A549 (cell line): ENCODE measurements around the gene TTLL13. TPM values are rescaled to one million over a fixed set of nuclear protein-coding genes. Genes with fewer than 3 reads are reported as not detected.

Experiments
- ATAC-seq, 2 experiments: fragments of 200-7000 bp in 1 of 2; fragments of >200 bp in 1 of 2; cut with Nextera tagmentation in 1 of 2; cut with Tn5 transposase in 1 of 2; 3 replicates each; pipeline versions ENCODE4 v1.8.0 to v1.9.1; 2018 to 2020; ENCODE audit warnings: mild to moderate bottlenecking in 1 of 2, moderate library complexity in 1 of 2
- CTCF ChIA-PET: fragments of 300-600 bp; sonication (Branson Sonifier 250); formaldehyde crosslinking; extraction: SDS; loops from one replicate; lab custom pipeline; 2021; ENCODE audit warnings: antibody characterized with exemption, inconsistent platforms; lab: Yijun Ruan, JAX
- POLR2A ChIA-PET: fragments of 350-600 bp; formaldehyde crosslinking; extraction: SDS; loops from one replicate; lab custom pipeline; 2021; ENCODE audit warnings: antibody characterized with exemption, inconsistent platforms; lab: Yijun Ruan, JAX
- DNase-seq, 2 experiments: peaks; one replicate each; pipeline versions ENCODE4 v3.0.0 to v3.0.0-alpha.2; 2011 to 2016; ENCODE audit warnings: low read depth in 1 of 2, low spot score in 1 of 2
- FAIRE-seq: peaks from 2 replicates; lab custom pipeline; 2011; peaks lifted over from hg19 to GRCh38; lab: Jason Lieb, UNC
- H3K27ac ChIP-seq, 2 experiments: fragments of >200 bp; sonication (Bioruptor Twin); formaldehyde crosslinking; 3 replicates each; pipeline ENCODE4 v1.5.1; 2016 to 2017
- H3K4me1 ChIP-seq: fragments of >200 bp; sonication (Bioruptor Twin); formaldehyde crosslinking; 3 replicates; pipeline ENCODE4 v1.6.1; 2016
- H3K4me2 ChIP-seq: fragments of >200 bp; sonication (Bioruptor Twin); formaldehyde crosslinking; 3 replicates; pipeline ENCODE4 v1.6.1; 2016
- H3K4me3 ChIP-seq: fragments of >200 bp; sonication (Bioruptor Twin); formaldehyde crosslinking; 3 replicates; pipeline ENCODE4 v1.5.1; 2016
- H3K9me3 ChIP-seq: fragments of >200 bp; sonication (Bioruptor Twin); formaldehyde crosslinking; 3 replicates; pipeline ENCODE4 v1.6.1; 2016
- BCL3 ChIP-seq: fragments of >200 bp; sonication (Bioruptor Twin); formaldehyde crosslinking; IDR thresholded peaks from 3 replicates; pipeline ENCODE4 v1.6.1; 2016
- CBX2 ChIP-seq: fragments of 200-600 bp; sonication (generic); IDR thresholded peaks from 2 replicates; pipeline ENCODE4 v1.6.1; 2016; ENCODE audit warnings: low read depth, mild to moderate bottlenecking, borderline replicate concordance
- CHD4 ChIP-seq: fragments of 200-600 bp; sonication (generic); IDR thresholded peaks from 2 replicates; pipeline ENCODE4 v1.6.1; 2016; ENCODE audit warnings: antibody characterized with exemption, mild to moderate bottlenecking, borderline replicate concordance
- EHF ChIP-seq: fragments of 250-450 bp; sonication (Bioruptor Pico); IDR thresholded peaks from 2 replicates; pipeline ENCODE4 v1.5.0; 2020; ENCODE audit warnings: mild to moderate bottlenecking
- ELK1 ChIP-seq: fragments of 150-350 bp; IDR thresholded peaks from 2 replicates; pipeline ENCODE4 v1.6.1; 2014; ENCODE audit warnings: low read depth, mild to moderate bottlenecking, low read length
- EP300 ChIP-seq, 2 experiments: fragments of >200 bp; sonication (Bioruptor Twin); formaldehyde crosslinking; IDR thresholded peaks; 2 replicates in 1 of 2; 3 replicates in 1 of 2; pipeline ENCODE4 v1.6.1; 2016 to 2017
- ESRRA ChIP-seq: fragments of 150-350 bp; IDR thresholded peaks from 2 replicates; pipeline ENCODE4 v1.6.1; 2014; ENCODE audit warnings: mild to moderate bottlenecking, low read length, borderline replicate concordance
- FOSB ChIP-seq: fragments of 250-450 bp; sonication (Bioruptor Pico); IDR thresholded peaks from 2 replicates; pipeline ENCODE4 v1.5.0; 2020; ENCODE audit warnings: mild to moderate bottlenecking, moderate library complexity
- HOXA7 ChIP-seq: fragments of 250-450 bp; sonication (Bioruptor Pico); IDR thresholded peaks from 2 replicates; pipeline ENCODE4 v1.5.0; 2020; ENCODE audit warnings: mild to moderate bottlenecking, moderate library complexity
- HOXB13 ChIP-seq: fragments of 250-450 bp; sonication (Bioruptor Pico); IDR thresholded peaks from 2 replicates; pipeline ENCODE4 v1.5.0; 2020; ENCODE audit warnings: low read depth, mild to moderate bottlenecking, moderate library complexity
- JUN ChIP-seq, 2 experiments: fragments of >200 bp; sonication (Bioruptor Twin); formaldehyde crosslinking; IDR thresholded peaks; 2 replicates in 1 of 2; 3 replicates in 1 of 2; pipeline ENCODE4 v1.6.1; 2016 to 2017
- JUNB ChIP-seq: fragments of >200 bp; sonication (Bioruptor Twin); formaldehyde crosslinking; IDR thresholded peaks from 2 replicates; pipeline ENCODE4 v1.6.1; 2016
- KDM1A ChIP-seq: fragments of 200-600 bp; sonication (generic); IDR thresholded peaks from 2 replicates; pipeline ENCODE4 v1.6.1; 2016; ENCODE audit warnings: low read depth, mild to moderate bottlenecking
- MAX ChIP-seq: IDR thresholded peaks from 2 replicates; pipeline ENCODE4 v1.6.1; 2012
- POLR2AphosphoS2 ChIP-seq: conservative IDR thresholded peaks from 2 replicates; pipeline ENCODE4 v1.6.1; 2012; ENCODE audit warnings: low read length, improper control_type of control experiment, inconsistent platforms
- RAD21 ChIP-seq, 2 experiments: fragments of >200 bp in 1 of 2; sonication (Bioruptor Twin) in 1 of 2; formaldehyde crosslinking in 1 of 2; IDR thresholded peaks in 1 of 2; conservative IDR thresholded peaks in 1 of 2; 2 replicates in 1 of 2; 3 replicates in 1 of 2; pipeline ENCODE4 v1.6.1; 2012 to 2018; ENCODE audit warnings: inconsistent platforms in 1 of 2
- SMC3 ChIP-seq: fragments of >200 bp; sonication (Bioruptor Twin); formaldehyde crosslinking; IDR thresholded peaks from 3 replicates; pipeline ENCODE4 v1.6.1; 2018; ENCODE audit warnings: inconsistent platforms
- SREBF2 ChIP-seq: fragments of 450-650 bp; IDR thresholded peaks from 2 replicates; pipeline ENCODE4 v1.6.1; 2014; ENCODE audit warnings: mild to moderate bottlenecking, moderate library complexity
- TFCP2L1 ChIP-seq: fragments of 250-450 bp; sonication (Bioruptor Pico); IDR thresholded peaks from 2 replicates; pipeline ENCODE4 v1.5.0; 2021; ENCODE audit warnings: mild to moderate bottlenecking
- TP53 ChIP-seq: fragments of 250-450 bp; sonication (Bioruptor Pico); IDR thresholded peaks from 2 replicates; pipeline ENCODE4 v1.5.0; 2021; ENCODE audit warnings: mild to moderate bottlenecking, moderate library complexity
- ZFP36 ChIP-seq: fragments of 450-650 bp; IDR thresholded peaks from 2 replicates; pipeline ENCODE4 v1.6.1; 2014; ENCODE audit warnings: borderline replicate concordance; ENCODE audit not compliant: partially characterized antibody
- ZNF302 ChIP-seq: fragments of 250-450 bp; sonication (Bioruptor Pico); IDR thresholded peaks from 2 replicates; pipeline ENCODE4 v1.9.0; 2021; ENCODE audit warnings: inconsistent platforms, mild to moderate bottlenecking, moderate library complexity
- ZSCAN20 ChIP-seq: fragments of 250-450 bp; sonication (Bioruptor Pico); IDR thresholded peaks from 2 replicates; pipeline ENCODE4 v1.8.0; 2022; ENCODE audit warnings: mild to moderate bottlenecking, moderate library complexity
- WGBS: methylation state at CpG from one replicate; pipeline ENCODE4 v1.1.6; 2017; ENCODE audit errors: missing lambda C conversion rate; 5-methylcytosine and 5-hydroxymethylcytosine counted together
- polyA plus RNA-seq, 4 experiments: library from polyadenylated mRNA; depleted of rRNA in 3 of 4; stranded (reverse); fragments of >200 nt; fragmentation: RNase III in 1 of 4; extraction: RNeasy Plus Mini Kit Qiagen cat#74134 plus additional on column Dnase treatment in 1 of 4; gene quantifications; 2 replicates in 3 of 4; 3 replicates in 1 of 4; pipeline ENCODE4 v1.2.3, GENCODE V29; 2011 to 2017
- TF ChIP-seq, protein P1 (sequence below): IDR thresholded peaks from 2 replicates; pipeline ENCODE4 v1.6.1; 2012; ENCODE audit warnings: low read depth, borderline replicate concordance
- TF ChIP-seq, protein P2 (sequence below): fragments of 450-650 bp; IDR thresholded peaks from 2 replicates; pipeline ENCODE4 v1.6.1; 2014; ENCODE audit warnings: antibody characterized with exemption

The TTLL13 gene
- polyA plus RNA-seq, 2 of the 4 experiments (the other 2 are of a cell fraction) = 0.17 to 0.61 TPM

- no peak overlapping the region for H3K4me2 ChIP-seq
- WGBS = 71% methylated on average over 9 of the region's 9 CpGs
- FAIRE-seq (no peak), DNase-seq (no peak), ATAC-seq (no peak)
- H3K4me3 ChIP-seq = no peak overlapping the region
- peaks cover 56% of the 10 kb centered on the region for H3K4me1 ChIP-seq
- TF ChIP-seq TP53 (CRISPR knock-in tag) (no peak), BCL3 (no peak), CHD4 (no peak), ESRRA (no peak), ZNF302 (CRISPR knock-in tag) (no peak), TFCP2L1 (no peak), ZSCAN20 (CRISPR knock-in tag) (no peak), FOSB (CRISPR knock-in tag) (no peak), SMC3 (no peak), CBX2 (no peak), ELK1 (no peak), JUNB (no peak), POLR2AphosphoS2 (no peak), HOXA7 (CRISPR knock-in tag) (no peak), SREBF2 (no peak), JUN (IDR thresholded peaks at IDR 0.05) (no peak), EHF (CRISPR knock-in tag) (no peak), EP300 (IDR thresholded peaks at IDR 0.05) (no peak)
- TF ChIP-seq, protein P1, sequence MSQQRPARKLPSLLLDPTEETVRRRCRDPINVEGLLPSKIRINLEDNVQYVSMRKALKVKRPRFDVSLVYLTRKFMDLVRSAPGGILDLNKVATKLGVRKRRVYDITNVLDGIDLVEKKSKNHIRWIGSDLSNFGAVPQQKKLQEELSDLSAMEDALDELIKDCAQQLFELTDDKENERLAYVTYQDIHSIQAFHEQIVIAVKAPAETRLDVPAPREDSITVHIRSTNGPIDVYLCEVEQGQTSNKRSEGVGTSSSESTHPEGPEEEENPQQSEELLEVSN = no peak
- TF ChIP-seq, protein P2, sequence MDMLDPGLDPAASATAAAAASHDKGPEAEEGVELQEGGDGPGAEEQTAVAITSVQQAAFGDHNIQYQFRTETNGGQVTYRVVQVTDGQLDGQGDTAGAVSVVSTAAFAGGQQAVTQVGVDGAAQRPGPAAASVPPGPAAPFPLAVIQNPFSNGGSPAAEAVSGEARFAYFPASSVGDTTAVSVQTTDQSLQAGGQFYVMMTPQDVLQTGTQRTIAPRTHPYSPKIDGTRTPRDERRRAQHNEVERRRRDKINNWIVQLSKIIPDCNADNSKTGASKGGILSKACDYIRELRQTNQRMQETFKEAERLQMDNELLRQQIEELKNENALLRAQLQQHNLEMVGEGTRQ = no peak
- ChIA-PET POLR2A (no interaction called here), CTCF (interaction anchor here (0.6 to 36.4 kb wide), 6 partner anchors 8 to 618 kb away, joined by 3 to 732 read pairs (median 111); partner anchors contain the start of genes CIB1 and GDPGP1)
- H3K9me3 ChIP-seq = no peaks in the 10 kb centered on the region
- H3K27ac ChIP-seq = peak overlapping the region in 1 of 2 experiments; percentile 90; a peak in 3 of 6 replicates
These were observed 39.8 kb upstream of the TTLL13 start for GRCh38 chr15:90209591-90209990.

DNA sequence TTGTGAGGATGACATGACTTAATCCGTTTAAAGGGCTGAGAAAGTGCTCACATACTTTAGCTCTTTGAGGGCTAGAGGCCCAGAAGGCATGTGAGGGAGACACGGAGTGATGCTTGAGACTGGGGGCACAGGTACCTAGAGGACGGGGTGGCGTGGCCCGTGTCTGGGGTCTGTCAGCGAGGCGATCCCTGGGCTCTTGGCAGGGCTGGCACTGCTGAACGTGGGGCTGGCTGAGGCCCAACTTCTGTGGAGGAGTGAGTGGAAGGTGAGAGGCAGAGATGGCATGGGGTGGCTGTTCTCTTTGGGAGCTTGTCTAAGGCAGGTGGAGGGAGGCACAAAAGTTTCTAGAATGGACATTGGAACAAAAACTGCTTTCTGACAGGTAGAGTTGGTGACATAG lies 38.8 kb upstream of the TTLL13 start:
- H3K9me3 ChIP-seq = no peaks in the 10 kb centered on the region
- DNase-seq = no peak
- no peak for FAIRE-seq
- POLR2A ChIA-PET = no interaction called here
- WGBS = 86% methylated on average over 8 of the region's 8 CpGs
- TF ChIP-seq MAX = no peak
- TF ChIP-seq KDM1A = no peak
- TF ChIP-seq HOXB13 (CRISPR knock-in tag) = no peak
- no peak for TF ChIP-seq ZFP36
- no peak for TF ChIP-seq RAD21 (conservative IDR thresholded peaks at IDR 0.05 in 1 of 2, IDR thresholded peaks at IDR 0.05 in 1 of 2)
- TF ChIP-seq JUN (IDR thresholded peaks at IDR 0.05) = no peak
- TF ChIP-seq, all 56 proteins: peak for 0
- peak overlapping the region; percentile 90 to 92 for H3K27ac ChIP-seq
- H3K4me2 ChIP-seq = peak overlapping the region; percentile 86
- no peak for ATAC-seq
- peaks cover 59% of the 10 kb centered on the region for H3K4me1 ChIP-seq
- CTCF ChIA-PET = interaction anchor here (1.0 to 36.4 kb wide), 6 partner anchors 7 to 65 kb away, joined by 3 to 732 read pairs (median 111); partner anchors contain the start of genes CIB1 and GDPGP1
- no peak overlapping the region for H3K4me3 ChIP-seq
